Raji (cell line): ENCODE results near the gene PCDHB1.

Experiments
- POLR2A ChIP-seq: IDR thresholded peaks from 2 replicates; pipeline ENCODE4 v1.6.1; 2011; ENCODE audit warnings: low read depth, low read length, control low read depth; ENCODE audit not compliant: insufficient read depth

Gene PCDHB1, protein sequence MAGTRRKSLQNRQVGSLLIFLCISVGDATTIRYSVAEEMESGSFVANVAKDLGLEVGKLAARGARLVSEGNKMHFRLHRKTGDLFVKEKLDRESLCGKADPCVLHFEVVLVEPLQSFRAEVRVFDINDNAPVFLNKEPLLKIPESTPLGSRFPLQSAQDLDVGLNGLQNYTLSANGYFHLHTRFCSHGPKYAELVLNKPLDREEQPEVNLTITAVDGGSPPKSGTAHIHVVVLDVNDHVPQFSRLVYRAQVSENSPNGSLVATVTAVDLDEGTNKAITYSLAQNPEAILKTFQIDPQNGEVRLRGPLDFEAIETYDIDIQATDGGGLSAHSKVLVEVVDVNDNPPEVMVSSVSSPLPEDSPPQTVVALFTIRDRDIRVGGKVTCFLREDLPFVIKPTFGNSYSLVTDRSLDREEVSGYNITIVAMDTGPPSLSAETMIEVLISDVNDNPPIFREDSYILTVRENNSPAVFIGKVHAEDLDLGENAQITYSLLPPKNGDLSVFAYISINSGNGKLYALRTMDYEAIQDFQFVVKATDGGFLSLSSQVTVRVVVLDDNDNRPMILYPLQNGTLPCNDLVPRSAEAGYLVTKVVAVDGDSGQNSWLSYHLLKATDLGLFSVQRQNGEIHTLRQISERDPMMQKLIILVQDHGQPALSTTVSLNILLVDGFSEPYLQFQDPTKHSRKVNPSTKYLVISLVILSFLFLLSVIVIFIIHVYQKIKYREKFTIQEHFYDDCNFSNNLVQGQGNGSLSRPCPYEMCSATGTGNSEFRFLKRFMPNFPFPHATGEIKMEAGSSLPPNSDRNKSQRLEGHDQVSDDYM

DNA sequence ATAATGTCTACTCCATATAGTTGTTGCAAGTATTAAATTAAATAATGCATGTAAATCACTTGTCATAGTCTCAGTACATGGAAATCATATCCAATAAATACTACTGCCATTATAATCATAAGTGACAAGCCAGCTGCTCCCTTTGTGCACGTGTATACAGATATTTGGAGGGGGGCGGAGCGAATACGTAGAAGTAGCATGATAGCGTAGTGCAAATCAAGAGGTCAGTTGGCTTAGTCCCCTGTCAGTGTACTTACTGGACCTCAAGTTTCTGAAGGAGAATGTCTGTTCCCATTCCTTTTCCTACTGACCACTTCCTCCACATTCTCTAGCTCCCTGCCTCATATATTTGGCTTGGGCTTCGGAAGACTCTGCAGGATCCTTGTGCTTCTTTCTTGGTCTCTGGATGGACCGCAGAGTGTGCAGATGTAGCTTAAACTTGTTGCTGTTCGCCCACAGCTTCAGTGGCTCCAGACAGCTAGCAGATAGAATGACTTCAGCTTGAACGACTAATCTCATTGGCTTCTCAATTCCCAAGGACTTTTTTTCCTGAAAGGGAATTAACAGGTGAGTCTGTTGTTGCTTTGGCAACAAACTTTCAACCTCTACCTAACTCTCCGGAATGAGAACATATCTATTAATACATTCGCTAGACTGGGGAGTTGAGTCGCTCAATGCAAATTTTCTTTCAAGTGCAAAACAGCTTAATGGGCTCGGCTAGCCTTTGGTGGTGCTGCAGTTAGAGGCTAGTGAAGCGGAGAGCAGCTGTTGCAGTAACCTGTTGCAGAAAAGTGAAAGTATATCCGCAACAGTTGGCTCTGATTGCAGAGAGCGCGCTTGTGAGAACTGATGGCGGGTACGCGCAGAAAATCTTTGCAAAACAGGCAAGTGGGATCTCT lies at the start of gene PCDHB1:
PCDHB1 (plus strand) TSS at position 753 of the 899 bp plus-strand sequence; CDS start at position 850, 97 bp downstream.
- no peak for TF ChIP-seq POLR2A

DNA sequence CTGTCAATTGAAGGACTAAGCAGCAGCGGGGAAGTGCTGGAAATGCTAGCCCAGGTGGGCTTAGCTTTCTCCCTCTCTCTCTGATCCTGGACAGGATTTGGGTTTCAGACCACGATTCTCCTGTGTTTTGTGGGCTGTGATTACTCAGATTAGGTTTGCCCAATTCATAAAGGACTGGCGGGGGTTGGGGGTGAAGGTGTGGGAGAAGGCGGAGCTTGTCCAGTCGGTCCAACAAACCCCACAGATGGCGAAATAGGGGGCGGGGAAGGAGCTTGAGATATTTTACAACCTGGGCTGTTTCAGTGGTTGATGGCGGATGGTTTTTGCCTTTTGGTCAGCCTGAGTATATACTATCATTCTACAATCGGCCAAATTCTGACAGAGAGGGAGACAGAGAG lies 49.7 kb upstream of the PCDHB1 start:
- TF ChIP-seq POLR2A: no peak

DNA sequence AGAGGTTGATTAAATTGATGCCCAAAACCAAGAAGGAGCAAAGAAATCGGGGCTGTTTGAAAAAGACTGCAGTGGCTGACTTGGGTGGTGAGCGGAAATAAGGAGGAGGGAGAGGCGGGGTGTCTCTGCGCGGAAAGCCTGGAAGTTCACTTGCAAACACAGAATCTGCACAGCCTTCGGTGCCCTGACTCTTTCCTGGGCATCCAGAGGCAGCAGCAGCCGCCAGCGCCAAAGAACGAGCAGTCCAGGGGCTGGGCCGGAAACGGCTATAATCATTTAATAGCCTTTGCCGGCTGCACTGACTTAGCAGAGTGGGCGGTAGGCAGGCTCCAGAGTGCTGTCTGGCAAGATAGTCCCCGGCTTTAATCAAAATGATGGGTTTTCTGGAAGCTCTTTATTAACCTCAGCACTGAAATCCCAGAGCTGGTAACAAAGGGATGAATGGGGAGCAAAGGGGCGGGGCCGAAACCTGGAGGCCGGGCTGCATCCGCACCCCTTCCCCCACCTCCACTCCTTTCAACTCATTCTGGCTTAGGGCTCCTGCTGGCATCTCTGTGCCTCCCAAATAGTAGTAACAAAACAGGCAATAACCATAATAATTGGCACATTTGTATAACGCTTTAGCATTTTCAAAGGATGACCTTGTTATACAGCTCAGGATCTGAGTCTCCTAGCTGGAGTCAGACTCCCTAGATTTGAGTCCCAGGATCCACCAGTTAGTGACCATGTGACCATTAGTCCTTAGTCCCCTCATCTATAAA lies 49.1 kb upstream of the PCDHB1 start:
- no peak for TF ChIP-seq POLR2A

DNA sequence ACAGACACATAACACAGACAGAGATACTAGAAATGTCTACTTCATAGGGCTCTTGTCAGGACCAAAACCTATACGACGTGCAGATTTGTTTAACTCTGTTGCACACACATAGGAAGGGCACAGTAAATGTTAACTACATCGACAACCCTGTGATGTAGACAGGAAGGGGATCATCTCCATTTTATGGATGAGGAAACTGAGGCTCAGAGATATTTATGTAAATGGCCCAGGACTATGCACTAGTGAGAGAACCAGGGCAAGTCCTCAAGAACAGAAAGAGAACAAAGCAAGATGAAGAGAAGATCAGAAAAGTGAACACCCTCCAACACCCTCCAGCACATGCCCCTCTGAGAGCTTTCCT lies 48.6 kb upstream of the PCDHB1 start:
- no peak for TF ChIP-seq POLR2A

DNA sequence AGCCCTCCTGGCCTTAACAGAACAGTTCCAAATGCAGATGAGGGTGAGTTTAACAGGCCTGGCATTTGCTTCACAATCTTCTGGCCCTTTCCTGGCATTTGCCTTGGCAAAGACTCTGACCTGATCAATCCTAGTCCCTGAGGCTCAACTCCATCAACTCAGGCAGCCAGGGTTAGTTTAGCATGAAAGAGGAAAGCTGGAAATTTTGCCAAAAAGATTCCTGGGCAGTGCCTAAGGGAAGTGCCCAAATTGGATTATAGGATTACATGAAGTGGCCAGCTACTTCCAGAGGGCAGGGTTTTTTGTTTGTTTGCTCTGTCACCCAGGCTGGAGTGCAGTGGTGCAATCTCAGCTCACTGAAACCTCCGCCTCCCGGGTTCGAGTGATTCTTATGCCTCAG lies 48.1 kb upstream of the PCDHB1 start:
- no peak for TF ChIP-seq POLR2A

DNA sequence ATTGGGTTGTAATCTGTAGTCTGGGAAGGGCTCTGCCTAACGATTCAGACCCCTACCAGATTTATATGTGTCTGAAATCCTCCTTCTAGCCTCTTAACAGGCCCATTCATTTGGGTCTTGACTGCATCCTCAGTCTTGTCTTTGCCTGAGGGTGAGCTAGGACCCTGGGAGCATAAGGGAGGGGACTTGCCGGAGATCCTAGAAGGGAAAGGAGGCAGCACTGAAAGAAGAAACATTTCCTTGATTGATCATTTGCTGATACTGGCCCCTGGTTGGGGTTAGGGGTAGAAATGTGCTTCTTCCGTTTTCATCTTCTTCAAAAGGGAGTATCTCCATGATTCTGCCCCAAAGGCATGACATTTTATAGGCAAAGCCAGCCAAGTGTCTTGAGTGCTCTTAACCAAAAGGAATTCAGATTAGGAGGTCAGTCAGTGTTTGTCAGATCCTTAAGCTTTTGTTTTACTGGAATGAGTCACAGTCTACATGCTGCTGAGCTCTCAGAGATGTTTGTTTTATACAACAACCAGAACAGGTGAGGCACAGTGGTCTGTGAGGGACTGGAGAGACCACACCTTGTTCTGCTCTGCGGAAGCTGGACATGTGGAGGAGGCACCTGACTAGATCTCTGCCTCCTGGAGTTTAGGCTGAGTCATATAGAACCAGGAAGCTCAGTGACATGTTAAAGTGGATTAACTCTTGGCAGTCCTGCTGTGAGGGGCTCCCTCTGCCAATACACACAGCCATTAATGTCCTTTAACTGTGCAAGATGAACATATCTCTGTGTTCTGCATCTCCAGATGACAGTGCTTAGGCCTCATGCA lies 47.2 kb upstream of the PCDHB1 start:
- no peak for TF ChIP-seq POLR2A

DNA sequence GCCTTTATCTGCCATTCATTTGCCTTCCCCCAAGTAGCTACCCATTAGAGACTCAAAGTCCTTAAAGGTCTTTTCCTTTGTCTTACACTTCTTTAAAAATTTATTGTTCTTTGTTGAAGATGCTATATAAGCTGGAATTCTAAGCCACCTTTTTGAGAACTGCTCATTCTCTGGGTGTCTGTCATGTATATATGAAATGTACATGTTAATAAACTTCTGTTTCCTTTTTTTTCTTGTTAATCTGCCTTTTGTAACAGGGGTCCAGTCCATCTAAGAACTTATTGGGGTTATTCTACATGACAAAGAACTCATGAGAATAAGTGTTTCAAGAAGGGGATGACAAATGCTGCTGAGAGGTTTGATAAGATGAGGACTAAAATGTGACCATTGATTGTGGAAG lies 43.4 kb upstream of the PCDHB1 start:
- no peak for TF ChIP-seq POLR2A

DNA sequence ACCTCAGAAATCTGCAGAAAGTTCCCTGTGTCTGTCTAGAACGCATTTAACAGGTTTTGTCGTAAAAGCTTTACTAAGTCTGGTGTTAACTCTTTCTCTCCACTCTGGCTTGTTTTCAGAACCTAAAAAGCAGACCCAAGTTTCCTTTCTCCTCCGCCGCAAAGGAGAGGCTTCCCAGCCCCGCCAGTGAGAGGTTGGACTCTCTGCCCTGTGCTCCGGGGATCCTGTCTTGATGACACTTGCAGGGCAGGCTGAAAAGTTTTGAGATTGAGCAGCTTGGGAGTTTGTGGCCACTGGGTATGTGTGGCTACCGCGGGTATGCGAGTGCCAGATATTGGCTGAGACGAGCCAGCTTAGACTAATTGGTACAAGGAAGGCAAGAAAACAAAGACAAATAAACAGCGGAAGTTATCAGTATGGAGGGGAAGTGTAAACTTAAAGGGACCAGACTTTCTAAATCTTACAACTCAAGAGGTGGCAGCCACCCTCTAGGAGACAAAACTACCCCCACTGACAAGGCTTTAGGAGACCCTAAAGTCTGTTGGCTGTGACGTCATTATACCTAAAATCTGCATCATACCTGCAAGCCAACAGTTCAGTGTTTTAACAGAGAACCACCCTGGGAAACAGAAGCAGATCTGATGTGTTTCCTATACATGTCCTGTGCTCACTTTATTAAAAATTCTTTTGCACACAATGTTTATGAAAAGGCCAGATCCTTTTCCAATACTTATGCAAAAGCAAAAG lies 41.0 kb upstream of the PCDHB1 start:
- no peak for TF ChIP-seq POLR2A

DNA sequence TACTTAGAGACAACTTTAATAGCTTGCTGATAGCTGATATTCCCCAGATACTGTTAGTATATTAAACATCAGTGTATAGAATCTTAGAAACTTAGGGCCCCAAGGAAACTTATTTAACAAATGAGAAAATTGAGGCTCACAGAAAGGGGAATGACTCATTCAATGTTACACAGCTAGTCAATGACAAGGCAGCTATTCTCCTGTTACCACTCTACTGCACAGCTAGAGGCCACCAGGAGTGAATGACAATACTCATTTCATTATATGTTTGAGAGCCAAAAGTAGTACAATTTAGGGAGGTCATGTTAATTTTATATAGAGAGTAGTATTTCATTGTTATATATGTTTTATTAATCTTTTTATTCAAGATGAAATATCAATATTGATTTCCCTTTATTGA lies 33.2 kb upstream of the PCDHB1 start:
- no peak for TF ChIP-seq POLR2A

DNA sequence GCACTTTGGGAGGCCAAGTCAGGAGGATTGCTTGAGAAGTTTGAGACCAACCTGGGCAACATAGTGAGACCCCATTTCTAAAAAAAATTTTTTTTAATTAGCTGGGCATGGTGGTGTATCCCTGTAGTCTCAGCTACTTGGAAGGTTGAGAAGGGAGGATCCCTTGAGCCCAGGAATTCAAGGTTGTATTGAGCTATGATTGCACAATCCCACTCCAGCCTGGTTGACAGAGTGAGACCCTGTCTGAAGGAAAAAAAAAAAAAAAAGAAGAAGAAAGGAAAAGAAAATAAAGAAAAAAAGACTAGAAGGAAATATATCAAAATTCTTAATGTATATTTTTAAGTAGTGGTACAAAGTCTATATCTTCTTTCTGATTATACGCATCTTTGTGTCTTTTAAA lies 28.8 kb upstream of the PCDHB1 start:
- TF ChIP-seq POLR2A: no peak

DNA sequence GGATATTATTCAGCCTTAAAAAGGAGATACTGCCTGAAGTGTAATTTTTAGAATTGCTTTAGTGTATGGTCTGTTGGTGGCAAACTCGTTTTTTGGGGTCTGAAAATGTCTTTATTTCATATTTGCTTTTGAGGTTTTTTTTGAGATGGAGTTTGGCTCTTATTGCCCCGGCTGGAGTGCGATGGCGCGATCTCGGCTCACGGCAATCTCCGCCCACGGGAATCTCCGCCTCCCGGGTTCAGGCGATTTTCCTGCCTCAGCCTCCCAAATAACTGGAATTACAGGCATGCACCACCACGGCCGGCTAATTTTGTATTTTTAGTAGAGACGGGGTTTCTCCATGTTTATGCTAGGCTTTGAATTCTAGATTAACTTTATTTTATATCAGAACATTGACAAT lies 20.2 kb upstream of the PCDHB1 start:
- TF ChIP-seq POLR2A: no peak

DNA sequence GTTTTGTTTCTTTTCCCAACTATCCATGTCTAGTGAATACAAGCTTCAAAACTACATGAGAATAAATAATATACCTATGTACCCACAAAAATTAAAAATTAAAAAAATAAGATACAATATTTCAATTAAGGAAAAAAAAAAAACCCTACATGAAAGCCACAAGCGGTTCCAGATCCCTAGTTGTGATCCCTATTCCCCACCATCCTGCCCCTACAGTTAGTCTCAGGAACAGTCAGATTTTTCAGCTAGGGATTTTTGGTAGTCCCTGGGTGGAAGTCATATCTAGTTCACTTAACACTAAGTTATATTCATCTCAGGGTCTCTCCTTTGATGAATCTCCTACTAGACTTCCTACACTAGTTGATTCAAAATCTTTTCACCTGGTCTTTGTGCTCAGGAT lies 18.5 kb upstream of the PCDHB1 start:
- no peak for TF ChIP-seq POLR2A

DNA sequence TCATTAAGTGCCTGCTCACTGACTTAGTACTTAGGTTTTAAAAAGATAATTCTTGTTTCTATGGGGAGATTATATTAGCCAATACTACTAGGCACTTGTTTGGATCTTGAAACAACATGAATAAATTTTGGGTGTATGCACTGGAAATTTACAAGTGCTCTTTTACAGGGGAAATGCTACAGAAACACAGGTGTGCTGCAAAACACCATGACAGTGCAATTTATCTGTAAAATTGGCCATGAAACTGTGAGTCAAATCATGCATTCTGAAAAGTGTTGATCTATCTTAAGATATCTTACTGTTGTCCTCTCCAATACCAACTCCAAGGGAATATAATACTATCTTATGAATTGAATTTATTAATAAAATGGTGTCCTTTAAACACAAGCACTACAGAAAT lies 12.1 kb upstream of the PCDHB1 start:
- TF ChIP-seq POLR2A: no peak
